Liver (tissue), 9 donors: Measurements from ENCODE around the gene IL9. TPM values are rescaled to one million over a fixed set of nuclear protein-coding genes. Genes with fewer than 3 reads are reported as not detected.

Experiments used
- DNase-seq: peaks from one replicate; pipeline ENCODE4 v3.0.0-alpha.2; 2017; ENCODE audit warnings: low spot score
- H3K27ac ChIP-seq, 2 donors: one replicate each; pipeline ENCODE4 v1.7.0; 2013; ENCODE audit warnings: inconsistent platforms in 2 of 2, low read length in 2 of 2, control low read depth in 1 of 2, low read depth in 1 of 2, mild to moderate bottlenecking in 1 of 2
- H3K27me3 ChIP-seq, 4 donors: one replicate each; pipeline versions ENCODE4 v1.6.1 to v1.7.0; 2013; ENCODE audit warnings: low read length in 3 of 4, inconsistent platforms in 1 of 4, mild to moderate bottlenecking in 1 of 4, moderate library complexity in 1 of 4; ENCODE audit not compliant: control insufficient read depth in 4 of 4, insufficient read depth in 4 of 4
- H3K36me3 ChIP-seq, 4 donors: one replicate each; pipeline versions ENCODE4 v1.6.1 to v1.7.0; 2013; ENCODE audit warnings: low read length in 3 of 4, mild to moderate bottlenecking in 3 of 4, low read depth in 1 of 4, moderate library complexity in 1 of 4; ENCODE audit not compliant: control insufficient read depth in 4 of 4, insufficient read depth in 3 of 4
- H3K4me1 ChIP-seq, 4 donors: one replicate each; pipeline versions ENCODE4 v1.6.1 to v1.7.0; 2013; ENCODE audit warnings: low read length in 3 of 4, mild to moderate bottlenecking in 3 of 4, moderate library complexity in 1 of 4; ENCODE audit not compliant: control insufficient read depth in 4 of 4, insufficient read depth in 4 of 4
- H3K4me3 ChIP-seq, 3 donors: one replicate each; pipeline versions ENCODE4 v1.6.1 to v1.7.0; 2013; ENCODE audit warnings: low read length in 3 of 3, control low read depth in 1 of 3, low read depth in 1 of 3, mild to moderate bottlenecking in 1 of 3
- H3K9ac ChIP-seq, 2 donors: one replicate each; pipeline ENCODE4 v1.7.0; 2013; ENCODE audit warnings: low read length in 2 of 2, mild to moderate bottlenecking in 2 of 2, moderate library complexity in 2 of 2, control low read depth in 1 of 2, low read depth in 1 of 2
- H3K9me3 ChIP-seq, 4 donors: one replicate each; pipeline versions ENCODE4 v1.6.1 to v1.7.0; 2013; ENCODE audit warnings: low read length in 3 of 4; ENCODE audit not compliant: control insufficient read depth in 4 of 4
- ATF3 ChIP-seq: IDR thresholded peaks from 2 replicates; pipeline ENCODE4 v1.6.1; 2016; ENCODE audit warnings: antibody characterized with exemption
- CTCF ChIP-seq: fragments of 150-350 bp; IDR thresholded peaks from 2 replicates; pipeline ENCODE4 v1.5.1; 2017; ENCODE audit warnings: improper control_type of control experiment, low read depth, low read length; ENCODE audit not compliant: missing input control
- EGR1 ChIP-seq, 2 donors: IDR thresholded peaks; 2 replicates each; pipeline ENCODE4 v1.6.1; 2016 to 2018; ENCODE audit warnings: antibody characterized with exemption in 2 of 2, low read depth in 2 of 2
- FOXA1 ChIP-seq: IDR thresholded peaks from 2 replicates; pipeline ENCODE4 v1.6.1; 2016; ENCODE audit warnings: antibody characterized with exemption
- FOXA2 ChIP-seq: IDR thresholded peaks from 2 replicates; pipeline ENCODE4 v1.6.1; 2016; ENCODE audit warnings: antibody characterized with exemption
- GABPA ChIP-seq, 2 donors: IDR thresholded peaks in 1 of 2; conservative IDR thresholded peaks in 1 of 2; 2 replicates each; pipeline ENCODE4 v1.6.1; 2016; ENCODE audit warnings: antibody characterized with exemption in 2 of 2, mild to moderate bottlenecking in 1 of 2, moderate library complexity in 1 of 2
- HNF4A ChIP-seq, 2 donors: conservative IDR thresholded peaks; 2 replicates each; pipeline ENCODE4 v1.6.1; 2016; ENCODE audit warnings: antibody characterized with exemption in 2 of 2, mild to moderate bottlenecking in 2 of 2
- HNF4G ChIP-seq: IDR thresholded peaks from 2 replicates; pipeline ENCODE4 v1.6.1; 2016; ENCODE audit warnings: antibody characterized with exemption
- JUND ChIP-seq, 2 donors: IDR thresholded peaks; 2 replicates each; pipeline ENCODE4 v1.6.1; 2016; ENCODE audit warnings: antibody characterized with exemption in 2 of 2
- MAX ChIP-seq: IDR thresholded peaks from 2 replicates; pipeline ENCODE4 v1.6.1; 2016; ENCODE audit warnings: antibody characterized with exemption
- NR2F2 ChIP-seq: IDR thresholded peaks from 2 replicates; pipeline ENCODE4 v1.6.1; 2016; ENCODE audit warnings: antibody characterized with exemption
- RAD21 ChIP-seq, 2 donors: IDR thresholded peaks; 2 replicates each; pipeline ENCODE4 v1.6.1; 2016; ENCODE audit warnings: antibody characterized with exemption in 2 of 2, mild to moderate bottlenecking in 2 of 2
- RXRA ChIP-seq, 2 donors: IDR thresholded peaks; 2 replicates each; pipeline ENCODE4 v1.6.1; 2017 to 2018; ENCODE audit warnings: antibody characterized with exemption in 2 of 2, mild to moderate bottlenecking in 1 of 2
- SP1 ChIP-seq: IDR thresholded peaks from 2 replicates; pipeline ENCODE4 v1.6.1; 2018; ENCODE audit warnings: antibody characterized with exemption, mild to moderate bottlenecking
- TAF1 ChIP-seq: conservative IDR thresholded peaks from 2 replicates; pipeline ENCODE4 v1.6.1; 2016; ENCODE audit warnings: antibody characterized with exemption, mild to moderate bottlenecking
- YY1 ChIP-seq: IDR thresholded peaks from 2 replicates; pipeline ENCODE4 v1.6.1; 2016; ENCODE audit warnings: antibody characterized with exemption, mild to moderate bottlenecking
- WGBS: extraction: QIAGEN DNeasy Blood & Tissue Kit; methylation state at CpG from one replicate; pipeline ENCODE4 v1.1.7; 2013; 5-methylcytosine and 5-hydroxymethylcytosine counted together
- polyA plus RNA-seq, 2 donors: library from polyadenylated mRNA; stranded (reverse) in 1 of 2; unstranded in 1 of 2; fragments of 200-250 nt in 1 of 2; fragments of >200 nt in 1 of 2; fragmentation: Nextera tagmentation in 1 of 2; extraction: Ambion mirVana in 1 of 2; gene quantifications; one replicate each; pipeline versions ENCODE4 v1.2.1 to v1.2.3, GENCODE V29; 2013 to 2015
- total RNA-seq, 2 donors: library from RNA; depleted of rRNA; stranded (reverse); fragments of >200 nt; gene quantifications; one replicate each; pipeline ENCODE4 v1.2.3, GENCODE V29; 2014
- TF ChIP-seq, protein P1 (sequence below): IDR thresholded peaks from 2 replicates; pipeline ENCODE4 v1.6.1; 2016; ENCODE audit warnings: antibody characterized with exemption
- TF ChIP-seq, protein P2 (sequence below): IDR thresholded peaks from 2 replicates; pipeline ENCODE4 v1.6.1; 2016; ENCODE audit warnings: antibody characterized with exemption, mild to moderate bottlenecking
- donor health status: healthy.
- donor health status: healthy.
- donor health status: healthy.
- donor health status: healthy.
- donor health status: healthy.

IL9 gene
- total and polyA plus RNA-seq, 4 donors = not detected

DNA sequence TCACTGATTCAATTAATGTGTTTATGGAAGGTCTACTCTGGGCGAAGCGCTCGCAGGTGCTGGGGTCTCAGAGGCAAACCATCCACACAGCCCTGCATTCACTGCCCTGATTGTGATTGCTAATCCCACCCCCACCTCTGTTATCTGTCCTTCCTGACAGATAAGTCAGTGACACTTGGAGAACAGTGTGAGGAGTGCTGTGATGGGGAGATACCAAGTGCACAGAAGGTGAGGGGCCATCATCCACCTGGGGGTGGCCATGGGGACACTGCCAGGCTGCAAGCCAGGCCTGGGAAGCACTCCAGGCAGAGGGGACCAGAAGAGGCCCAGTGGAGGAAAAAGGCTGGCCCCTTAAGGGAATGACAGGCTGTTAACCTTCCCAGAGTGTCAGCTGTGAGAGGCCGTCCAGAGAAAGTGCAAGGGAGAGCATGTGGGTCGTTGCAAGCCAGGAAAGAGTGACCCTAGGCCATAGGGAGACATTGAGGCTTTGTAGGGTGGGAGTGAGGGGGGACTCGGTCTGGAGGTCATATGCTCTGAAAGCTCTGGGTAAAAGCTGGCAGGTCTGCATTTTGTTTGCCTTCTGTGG, 18.0 kb downstream of the IL9 start (continued):
- no peak for TF ChIP-seq ATF3

GRCh38 chr5:135876146-135876545, 19.5 kb downstream of the IL9 start:
- DNase-seq = no peak
- Histone ChIP-seq H3K9ac (no peak overlapping the region), H3K9me3 (no peaks in the 10 kb centered on the region), H3K4me3 (no peak overlapping the region), H3K27ac (no peak overlapping the region), H3K36me3 (no peaks in the 10 kb centered on the region), H3K27me3 (no peaks in the 10 kb centered on the region), H3K4me1 (no peaks in the 10 kb centered on the region)
- WGBS = 80% methylated on average over 5 of the region's 5 CpGs
- TF ChIP-seq FOXA1 = no peak

DNA sequence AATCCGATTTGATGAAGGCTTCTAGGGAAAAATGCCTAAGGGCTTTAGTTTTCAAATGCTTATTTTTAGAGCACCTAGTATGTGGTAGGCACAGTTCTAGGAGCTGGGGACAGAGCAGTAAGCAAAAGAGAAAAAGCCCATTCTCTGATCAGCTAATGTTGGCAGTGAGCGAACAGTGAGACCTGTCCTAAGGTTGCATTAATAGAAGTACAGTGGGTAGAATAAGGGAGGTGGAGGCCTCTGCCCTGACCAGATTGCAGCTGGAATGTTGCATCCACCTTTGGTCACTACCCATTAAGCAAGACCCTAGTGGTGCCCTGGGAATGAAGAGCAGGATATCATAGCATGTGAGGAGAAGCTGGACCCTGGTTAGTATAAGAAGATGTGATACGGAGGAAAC, 20.1 kb downstream of the IL9 start:
- Histone ChIP-seq H3K27ac (no peak overlapping the region), H3K4me3 (no peak overlapping the region), H3K4me1 (no peaks in the 10 kb centered on the region), H3K27me3 (no peaks in the 10 kb centered on the region), H3K9ac (no peak overlapping the region), H3K9me3 (no peaks in the 10 kb centered on the region), H3K36me3 (no peaks in the 10 kb centered on the region)
- WGBS = 78% methylated on average over 3 of the region's 3 CpGs
- DNase-seq = no peak
- TF ChIP-seq FOXA1 (no peak), EGR1 (IDR thresholded peaks at IDR 0.05; ENCODE audit: low read depth in 2 of 2) (no peak), RAD21 (IDR thresholded peaks at IDR 0.05) (no peak), SP1 (no peak), NR2F2 (no peak), MAX (no peak), TAF1 (no peak), RXRA (IDR thresholded peaks at IDR 0.05) (no peak), JUND (IDR thresholded peaks at IDR 0.05) (no peak), FOXA2 (no peak), ATF3 (no peak), HNF4A (conservative IDR thresholded peaks at IDR 0.05) (no peak), CTCF (no peak), YY1 (no peak), GABPA (IDR thresholded peaks at IDR 0.05 in 1 of 2, conservative IDR thresholded peaks at IDR 0.05 in 1 of 2) (no peak), HNF4G (no peak)
- TF ChIP-seq, protein P1, sequence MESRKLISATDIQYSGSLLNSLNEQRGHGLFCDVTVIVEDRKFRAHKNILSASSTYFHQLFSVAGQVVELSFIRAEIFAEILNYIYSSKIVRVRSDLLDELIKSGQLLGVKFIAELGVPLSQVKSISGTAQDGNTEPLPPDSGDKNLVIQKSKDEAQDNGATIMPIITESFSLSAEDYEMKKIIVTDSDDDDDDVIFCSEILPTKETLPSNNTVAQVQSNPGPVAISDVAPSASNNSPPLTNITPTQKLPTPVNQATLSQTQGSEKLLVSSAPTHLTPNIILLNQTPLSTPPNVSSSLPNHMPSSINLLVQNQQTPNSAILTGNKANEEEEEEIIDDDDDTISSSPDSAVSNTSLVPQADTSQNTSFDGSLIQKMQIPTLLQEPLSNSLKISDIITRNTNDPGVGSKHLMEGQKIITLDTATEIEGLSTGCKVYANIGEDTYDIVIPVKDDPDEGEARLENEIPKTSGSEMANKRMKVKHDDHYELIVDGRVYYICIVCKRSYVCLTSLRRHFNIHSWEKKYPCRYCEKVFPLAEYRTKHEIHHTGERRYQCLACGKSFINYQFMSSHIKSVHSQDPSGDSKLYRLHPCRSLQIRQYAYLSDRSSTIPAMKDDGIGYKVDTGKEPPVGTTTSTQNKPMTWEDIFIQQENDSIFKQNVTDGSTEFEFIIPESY = no peak
- TF ChIP-seq, protein P2, sequence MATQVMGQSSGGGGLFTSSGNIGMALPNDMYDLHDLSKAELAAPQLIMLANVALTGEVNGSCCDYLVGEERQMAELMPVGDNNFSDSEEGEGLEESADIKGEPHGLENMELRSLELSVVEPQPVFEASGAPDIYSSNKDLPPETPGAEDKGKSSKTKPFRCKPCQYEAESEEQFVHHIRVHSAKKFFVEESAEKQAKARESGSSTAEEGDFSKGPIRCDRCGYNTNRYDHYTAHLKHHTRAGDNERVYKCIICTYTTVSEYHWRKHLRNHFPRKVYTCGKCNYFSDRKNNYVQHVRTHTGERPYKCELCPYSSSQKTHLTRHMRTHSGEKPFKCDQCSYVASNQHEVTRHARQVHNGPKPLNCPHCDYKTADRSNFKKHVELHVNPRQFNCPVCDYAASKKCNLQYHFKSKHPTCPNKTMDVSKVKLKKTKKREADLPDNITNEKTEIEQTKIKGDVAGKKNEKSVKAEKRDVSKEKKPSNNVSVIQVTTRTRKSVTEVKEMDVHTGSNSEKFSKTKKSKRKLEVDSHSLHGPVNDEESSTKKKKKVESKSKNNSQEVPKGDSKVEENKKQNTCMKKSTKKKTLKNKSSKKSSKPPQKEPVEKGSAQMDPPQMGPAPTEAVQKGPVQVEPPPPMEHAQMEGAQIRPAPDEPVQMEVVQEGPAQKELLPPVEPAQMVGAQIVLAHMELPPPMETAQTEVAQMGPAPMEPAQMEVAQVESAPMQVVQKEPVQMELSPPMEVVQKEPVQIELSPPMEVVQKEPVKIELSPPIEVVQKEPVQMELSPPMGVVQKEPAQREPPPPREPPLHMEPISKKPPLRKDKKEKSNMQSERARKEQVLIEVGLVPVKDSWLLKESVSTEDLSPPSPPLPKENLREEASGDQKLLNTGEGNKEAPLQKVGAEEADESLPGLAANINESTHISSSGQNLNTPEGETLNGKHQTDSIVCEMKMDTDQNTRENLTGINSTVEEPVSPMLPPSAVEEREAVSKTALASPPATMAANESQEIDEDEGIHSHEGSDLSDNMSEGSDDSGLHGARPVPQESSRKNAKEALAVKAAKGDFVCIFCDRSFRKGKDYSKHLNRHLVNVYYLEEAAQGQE = no peak
